SJCRH30 (cell line): ENCODE measurements around the gene NADSYN1. TPM values are rescaled to one million over a fixed set of nuclear protein-coding genes. Genes with fewer than 3 reads are reported as not detected.

Source experiments
- DNase-seq, 2 experiments: peaks; one replicate each; pipeline ENCODE4 v3.0.0-alpha.2; 2015 to 2020
- H3K27ac ChIP-seq: fragments of 250-450 bp; sonication (Bioruptor Pico); 2 replicates; pipeline ENCODE4 v1.5.1; 2020; ENCODE audit warnings: mild to moderate bottlenecking, moderate library complexity
- H3K27me3 ChIP-seq: fragments of 250-450 bp; sonication (Bioruptor Pico); 2 replicates; pipeline ENCODE4 v1.5.1; 2020; ENCODE audit warnings: mild to moderate bottlenecking, moderate library complexity
- H3K36me3 ChIP-seq: fragments of 250-450 bp; sonication (Bioruptor Pico); 2 replicates; pipeline ENCODE4 v1.5.1; 2020; ENCODE audit warnings: mild to moderate bottlenecking, moderate library complexity
- H3K4me1 ChIP-seq: fragments of 250-450 bp; sonication (Bioruptor Pico); 2 replicates; pipeline ENCODE4 v1.5.1; 2020; ENCODE audit warnings: mild to moderate bottlenecking, moderate library complexity
- H3K4me3 ChIP-seq: fragments of 250-450 bp; sonication (Bioruptor Pico); 2 replicates; pipeline ENCODE4 v1.5.1; 2020; ENCODE audit warnings: mild to moderate bottlenecking, moderate library complexity
- H3K9me3 ChIP-seq: fragments of 250-450 bp; sonication (Bioruptor Pico); replicated peaks from 2 replicates; pipeline ENCODE4 v1.5.1; 2020; ENCODE audit warnings: mild to moderate bottlenecking, moderate library complexity
- total RNA-seq: library from RNA; depleted of rRNA; stranded (reverse); fragments of >200 nt; shearing (Covaris generic); gene quantifications from 2 replicates; pipeline ENCODE4 v1.2.3, GENCODE V29; 2014

Gene NADSYN1
- total RNA-seq, 1 experiment from 2014 or later: 18.0 TPM

DNA sequence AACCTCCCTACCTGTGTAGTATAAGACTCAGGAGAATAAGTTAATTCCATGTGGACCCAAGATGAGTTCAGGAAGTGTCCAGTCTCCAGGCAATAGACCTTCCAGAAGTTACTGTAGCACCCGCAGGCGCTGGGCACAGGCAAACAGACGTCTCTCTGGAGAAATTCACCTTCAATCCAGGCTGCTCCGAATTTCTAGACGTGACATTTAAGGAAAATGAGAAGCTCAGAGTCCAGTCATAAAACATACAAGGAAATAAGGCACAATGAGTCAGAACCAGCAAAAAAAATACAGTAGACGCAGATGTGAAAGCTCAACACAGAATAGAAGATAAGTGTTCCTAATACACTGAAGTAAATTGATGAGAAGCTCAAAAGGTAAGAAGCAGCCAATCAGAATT is 14.2 kb downstream of the NADSYN1 start:
- no peaks in the 10 kb centered on the region for H3K36me3 ChIP-seq
- H3K4me1 ChIP-seq: no peaks in the 10 kb centered on the region
- no peak overlapping the region for H3K27ac ChIP-seq
- DNase-seq: no peak
- no peaks in the 10 kb centered on the region for H3K9me3 ChIP-seq
- no peaks in the 10 kb centered on the region for H3K27me3 ChIP-seq
- H3K4me3 ChIP-seq: no peak overlapping the region

DNA sequence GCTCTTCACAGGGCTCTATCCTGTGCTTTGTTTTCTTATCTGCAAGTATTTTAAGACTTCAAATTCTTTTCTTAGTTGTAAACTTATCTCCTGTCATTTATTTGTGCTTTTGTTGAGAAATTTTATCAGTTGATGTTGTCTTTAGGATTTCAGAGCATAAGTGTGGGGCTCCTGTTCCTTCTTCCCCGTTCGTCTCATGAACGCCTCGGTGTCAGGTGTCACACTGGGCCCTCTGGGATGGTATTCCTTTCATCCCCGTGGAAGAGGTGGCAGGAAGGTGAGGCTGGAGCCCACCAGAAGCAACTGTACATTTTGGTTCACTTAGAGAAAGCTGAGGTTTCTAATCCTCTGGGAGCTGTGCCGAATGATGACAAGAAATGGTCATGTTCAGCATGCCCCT is 17.9 kb downstream of the NADSYN1 start:
- Histone ChIP-seq H3K9me3 (no peaks in the 10 kb centered on the region), H3K4me1 (no peaks in the 10 kb centered on the region), H3K4me3 (no peak overlapping the region), H3K36me3 (no peaks in the 10 kb centered on the region; the same call in 1 of the 2 replicates), H3K27ac (no peak overlapping the region), H3K27me3 (no peaks in the 10 kb centered on the region)
- no peak for DNase-seq

DNA sequence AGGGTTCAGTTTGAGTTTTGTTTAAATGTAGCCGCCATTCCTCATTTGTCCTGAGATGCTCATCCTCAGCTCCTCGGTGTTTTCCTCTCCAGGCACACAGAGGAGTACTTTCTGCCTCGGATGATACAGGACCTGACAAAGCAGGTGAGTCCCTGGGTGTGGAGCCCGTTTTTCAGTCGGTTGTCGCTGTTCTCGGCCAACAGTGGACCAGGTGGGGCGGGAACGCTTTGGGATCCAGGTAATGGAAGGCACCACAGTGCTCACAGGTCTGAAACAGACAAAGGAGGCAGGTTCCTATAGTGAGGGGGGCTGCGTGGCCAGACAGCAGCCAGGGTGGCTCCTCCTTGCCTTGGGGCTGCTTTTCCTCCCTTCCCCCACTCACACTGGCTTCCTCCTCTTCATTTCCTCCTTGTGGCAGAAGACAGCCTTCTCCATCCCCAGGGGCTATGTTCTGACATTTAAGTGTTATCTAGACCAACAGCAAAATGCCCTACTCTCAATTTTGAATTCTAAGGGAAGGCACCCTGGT is 19.4 kb downstream of the NADSYN1 start:
- no peak overlapping the region for H3K4me3 ChIP-seq
- H3K9me3 ChIP-seq: no peaks in the 10 kb centered on the region
- no peaks in the 10 kb centered on the region for H3K27me3 ChIP-seq
- H3K36me3 ChIP-seq: no peaks in the 10 kb centered on the region; the same call in 1 of the 2 replicates
- no peak for DNase-seq
- H3K27ac ChIP-seq: no peak overlapping the region
- no peaks in the 10 kb centered on the region for H3K4me1 ChIP-seq

- Histone ChIP-seq H3K4me3 (no peak overlapping the region), H3K4me1 (no peaks in the 10 kb centered on the region), H3K27ac (no peak overlapping the region), H3K27me3 (no peaks in the 10 kb centered on the region), H3K9me3 (no peaks in the 10 kb centered on the region), H3K36me3 (no peaks in the 10 kb centered on the region; the same call in 1 of the 2 replicates)
- DNase-seq: no peak
Measured at GRCh38 chr11:71472941-71473792, 20.2 kb downstream of the NADSYN1 start.

- Histone ChIP-seq H3K27ac (no peak overlapping the region), H3K36me3 (no peaks in the 10 kb centered on the region; the same call in 1 of the 2 replicates), H3K27me3 (no peaks in the 10 kb centered on the region), H3K9me3 (no peaks in the 10 kb centered on the region), H3K4me3 (no peak overlapping the region), H3K4me1 (no peaks in the 10 kb centered on the region)
- no peak for DNase-seq
Measured at GRCh38 chr11:71473793-71474080, 20.7 kb downstream of the NADSYN1 start.

GRCh38 chr11:71474141-71474770 is 21.3 kb downstream of the NADSYN1 start:
- no peak overlapping the region for H3K4me3 ChIP-seq
- no peaks in the 10 kb centered on the region for H3K27me3 ChIP-seq
- DNase-seq: no peak
- no peak overlapping the region for H3K27ac ChIP-seq
- no peaks in the 10 kb centered on the region; the same call in 1 of the 2 replicates for H3K36me3 ChIP-seq
- H3K4me1 ChIP-seq: no peaks in the 10 kb centered on the region
- no peaks in the 10 kb centered on the region for H3K9me3 ChIP-seq

DNA sequence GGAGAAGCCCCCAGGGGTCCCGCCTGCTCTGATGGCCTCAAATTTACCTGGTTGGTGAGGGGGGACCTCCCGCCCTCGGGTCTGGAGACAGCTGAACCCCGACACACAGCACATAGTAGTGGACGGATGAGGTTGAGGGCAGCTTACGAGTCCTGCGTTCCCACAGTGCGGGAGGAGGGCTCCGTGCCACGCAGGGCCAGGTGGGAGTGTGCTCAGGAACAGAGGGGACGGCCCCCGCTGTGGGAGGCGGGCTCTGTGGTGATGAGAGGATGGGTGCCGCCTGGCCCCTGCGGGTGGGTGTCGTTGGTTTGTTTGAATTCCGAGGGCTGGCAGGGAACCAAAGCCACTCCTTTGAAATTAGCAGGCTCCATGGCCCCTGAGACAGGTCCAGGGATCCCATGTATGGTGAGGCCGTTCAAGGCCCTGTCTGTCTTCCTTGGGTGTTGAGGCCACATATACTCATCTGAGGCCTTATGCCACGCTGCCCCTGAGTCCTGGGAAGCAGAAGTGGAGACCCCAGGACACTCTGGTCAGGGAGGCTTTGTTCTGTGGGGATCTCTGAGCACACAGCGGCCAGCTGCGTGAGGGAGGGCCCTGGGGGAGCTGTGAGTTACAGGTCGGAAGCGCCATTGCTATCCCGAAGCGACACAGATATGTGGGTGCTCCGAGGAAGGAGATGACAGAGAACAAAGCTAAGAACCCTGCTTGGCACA is 21.9 kb downstream of the NADSYN1 start:
- no peak for DNase-seq
- Histone ChIP-seq H3K9me3 (no peaks in the 10 kb centered on the region), H3K4me3 (no peak overlapping the region), H3K27me3 (no peaks in the 10 kb centered on the region), H3K4me1 (no peaks in the 10 kb centered on the region), H3K27ac (no peak overlapping the region), H3K36me3 (no peaks in the 10 kb centered on the region; the same call in 1 of the 2 replicates)

DNA sequence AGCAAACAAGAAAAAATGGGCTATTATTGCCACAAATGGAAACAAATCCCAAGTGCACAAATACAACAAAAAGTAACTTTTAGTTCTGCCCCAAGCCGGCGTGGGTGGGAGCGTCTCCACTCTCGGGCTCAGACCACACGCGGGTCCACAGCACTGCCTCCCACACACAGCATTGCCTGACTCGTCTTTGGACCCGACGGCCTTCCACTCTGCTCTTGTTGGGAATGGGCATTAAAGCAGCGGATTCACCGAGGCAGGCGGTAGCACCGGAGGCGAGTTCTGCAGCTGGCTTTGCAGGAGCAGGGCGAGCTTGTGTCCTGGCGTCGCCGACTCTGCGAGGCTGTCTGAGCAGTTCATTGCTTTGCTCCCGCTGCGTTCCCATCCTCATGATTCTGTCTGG is 23.0 kb downstream of the NADSYN1 start:
- no peak overlapping the region for H3K4me3 ChIP-seq
- no peaks in the 10 kb centered on the region for H3K27me3 ChIP-seq
- no peaks in the 10 kb centered on the region for H3K9me3 ChIP-seq
- no peak for DNase-seq
- H3K4me1 ChIP-seq: no peaks in the 10 kb centered on the region
- H3K36me3 ChIP-seq: no peaks in the 10 kb centered on the region; the same call in 1 of the 2 replicates
- H3K27ac ChIP-seq: no peak overlapping the region

- Histone ChIP-seq H3K4me1 (no peaks in the 10 kb centered on the region), H3K27ac (no peak overlapping the region), H3K27me3 (no peaks in the 10 kb centered on the region), H3K9me3 (no peaks in the 10 kb centered on the region), H3K36me3 (no peaks in the 10 kb centered on the region; the same call in 1 of the 2 replicates), H3K4me3 (no peak overlapping the region)
- no peak for DNase-seq
Measured at GRCh38 chr11:71476926-71477640, 24.1 kb downstream of the NADSYN1 start.

DNA sequence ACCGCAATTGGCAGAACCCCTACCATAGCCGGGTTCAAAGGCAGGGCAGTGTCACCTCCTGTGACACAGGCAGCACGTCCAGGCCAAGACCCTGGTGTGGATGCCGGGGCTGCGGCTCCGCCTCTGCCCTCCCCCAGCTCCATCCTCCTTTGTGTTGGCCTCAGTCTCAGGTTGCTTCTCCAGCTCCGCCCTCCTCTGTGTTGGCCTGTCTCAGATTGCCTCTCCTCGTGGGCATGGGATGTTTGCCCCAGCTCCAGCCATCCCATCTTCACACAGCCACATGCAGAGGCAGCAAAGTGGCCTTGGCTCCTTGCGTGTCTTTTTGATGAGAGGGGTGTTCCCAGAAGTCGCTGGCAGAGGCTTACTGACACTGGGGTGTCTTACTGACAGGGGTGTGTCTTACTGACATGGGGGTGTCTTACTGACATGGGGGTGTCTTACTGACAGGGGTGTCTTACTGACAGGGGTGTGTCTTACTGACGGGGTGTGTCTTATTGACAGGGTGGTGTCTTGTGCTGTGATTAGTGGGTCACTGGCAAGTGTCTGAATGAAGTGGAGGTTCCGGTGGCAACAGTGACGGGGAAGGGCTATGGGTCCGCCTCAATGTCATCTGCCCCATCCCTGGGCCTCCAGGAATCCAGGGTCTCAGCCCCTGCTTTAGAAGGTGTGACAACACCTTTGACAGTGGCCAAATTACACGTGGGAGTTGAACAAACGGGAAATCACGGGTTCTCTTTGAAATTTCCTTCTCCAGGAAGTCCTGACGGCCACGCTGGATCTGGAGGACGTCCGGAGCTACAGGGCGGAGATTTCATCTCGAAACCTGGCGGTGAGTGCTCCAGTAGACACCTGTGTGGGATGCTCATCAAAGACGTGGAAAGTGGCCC is 24.9 kb downstream of the NADSYN1 start:
- DNase-seq: no peak
- Histone ChIP-seq H3K27ac (no peak overlapping the region), H3K36me3 (no peaks in the 10 kb centered on the region; the same call in 1 of the 2 replicates), H3K4me3 (no peak overlapping the region), H3K27me3 (no peaks in the 10 kb centered on the region), H3K9me3 (no peaks in the 10 kb centered on the region), H3K4me1 (no peaks in the 10 kb centered on the region)

DNA sequence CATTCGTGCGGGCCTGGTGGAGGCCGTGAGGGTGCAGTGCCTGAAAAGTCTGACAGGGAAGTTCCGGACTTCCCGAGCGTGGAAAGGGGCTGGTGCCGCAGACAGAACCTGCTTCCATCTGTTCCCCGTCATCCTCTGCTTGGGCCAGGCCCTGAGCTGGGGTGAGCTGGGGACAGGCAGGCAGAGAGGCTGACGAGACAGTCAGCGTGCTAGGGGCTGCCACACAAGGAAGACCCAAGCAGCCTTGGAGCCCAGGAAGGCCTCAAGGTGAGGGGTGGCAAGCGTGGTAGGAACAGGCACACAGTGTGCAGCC is 25.5 kb downstream of the NADSYN1 start:
- Histone ChIP-seq H3K4me3 (no peak overlapping the region), H3K9me3 (no peaks in the 10 kb centered on the region), H3K27ac (no peak overlapping the region), H3K27me3 (no peaks in the 10 kb centered on the region), H3K4me1 (no peaks in the 10 kb centered on the region), H3K36me3 (peaks cover under 1% of the 10 kb centered on the region; the same call in 1 of the 2 replicates)
- no peak for DNase-seq

DNA sequence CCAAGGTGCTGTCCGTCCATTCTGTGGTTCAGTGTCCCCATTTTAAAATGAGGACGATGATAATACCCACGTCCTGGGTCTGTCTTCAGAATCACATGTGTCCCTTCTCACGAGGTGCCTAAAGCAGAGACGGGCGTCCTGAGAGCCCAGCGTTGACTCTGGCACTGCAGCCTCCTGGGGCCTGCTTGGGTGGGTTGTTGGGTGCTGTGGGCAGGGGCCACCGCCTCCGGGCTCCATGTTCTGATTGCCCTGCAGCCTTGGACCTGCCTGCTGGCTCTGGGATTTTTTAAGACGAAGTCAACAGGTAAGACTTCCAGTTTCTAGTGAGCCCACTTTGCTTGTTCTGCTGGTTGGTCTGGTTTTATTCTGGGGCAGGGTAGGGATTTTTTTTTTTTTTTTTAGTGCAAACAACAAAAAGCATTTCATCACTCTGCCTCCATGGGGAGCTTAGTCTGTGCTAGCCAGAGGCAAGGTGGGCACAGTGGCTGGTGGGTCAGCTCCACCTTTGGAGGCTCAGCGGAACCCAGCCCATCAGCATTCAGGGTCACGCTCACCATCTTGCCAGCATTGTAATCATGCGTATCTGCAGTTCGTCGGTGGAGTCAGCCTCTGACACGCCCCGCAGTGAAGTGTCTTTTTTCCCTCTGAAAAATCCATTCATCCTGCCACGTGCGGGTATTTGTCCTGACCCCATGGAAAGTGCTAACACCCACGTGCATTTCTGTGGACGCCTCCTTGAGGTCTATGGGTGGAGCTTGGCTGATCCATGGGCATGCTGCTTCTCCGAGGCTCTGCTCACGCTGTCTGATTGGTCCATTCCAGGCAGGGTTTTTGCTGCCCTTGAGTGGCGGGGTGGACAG is 28.3 kb downstream of the NADSYN1 start:
- no peak overlapping the region for H3K4me3 ChIP-seq
- H3K36me3 ChIP-seq: peaks cover 4% of the 10 kb centered on the region; the same call in 1 of the 2 replicates
- H3K9me3 ChIP-seq: no peaks in the 10 kb centered on the region
- no peak overlapping the region for H3K27ac ChIP-seq
- no peaks in the 10 kb centered on the region for H3K27me3 ChIP-seq
- no peaks in the 10 kb centered on the region for H3K4me1 ChIP-seq
- DNase-seq: no peak

- Histone ChIP-seq H3K4me3 (no peak overlapping the region), H3K36me3 (peaks cover 4% of the 10 kb centered on the region; the same call in 1 of the 2 replicates), H3K27ac (no peak overlapping the region), H3K9me3 (no peaks in the 10 kb centered on the region), H3K27me3 (no peaks in the 10 kb centered on the region), H3K4me1 (no peaks in the 10 kb centered on the region)
- no peak for DNase-seq
Measured at GRCh38 chr11:71482216-71482615, 29.2 kb downstream of the NADSYN1 start.
